ENCODE data around the gene MROH2A. TPM values are rescaled to one million over a fixed set of nuclear protein-coding genes. Genes with fewer than 3 reads are reported as not detected.

MROH2A gene
- total and polyA plus RNA-seq, 9 of the 15 experiments (the other 6 are each of a cell fraction or from before 2014, with no cell fraction given), result 0.03 TPM; not detected in 8

- TF ChIP-seq PML (IDR thresholded peaks at IDR 0.05; ENCODE audit: low read length) (peak; percentile 45; the same call in 1 of the 2 replicates), ZNF696 (CRISPR knock-in tag; conservative IDR thresholded peaks at IDR 0.05) (no peak), ZNF263 (CRISPR knock-in tag; IDR thresholded peaks at IDR 0.05; ENCODE audit: borderline replicate concordance) (no peak), NR2C1 (IDR thresholded peaks at IDR 0.05) (no peak), NR2C1 (tag; IDR thresholded peaks at IDR 0.05) (no peak), ZNF347 (CRISPR knock-in tag; IDR thresholded peaks at IDR 0.05; ENCODE audit: low read depth) (no peak), MCM2 (IDR thresholded peaks at IDR 0.05; ENCODE audit: low read depth) (no peak), ZC3H8 (IDR thresholded peaks at IDR 0.05) (no peak), TBL1XR1 (IDR thresholded peaks at IDR 0.05; ENCODE audit: low read length in 2 of 2) (0 out of 4 replicates have a peak, but pooled peaks of 1 of the 2 experiments have one; percentile 32), ZNF717 (CRISPR knock-in tag; IDR thresholded peaks at IDR 0.05) (no peak), BRD9 (IDR thresholded peaks at IDR 0.05; ENCODE audit: low read depth, partially characterized antibody) (no peak), STAT5A (IDR thresholded peaks at IDR 0.05; ENCODE audit: borderline replicate concordance, low read length) (peak; percentile 47; the same call in 1 of the 2 replicates), ZNF140 (CRISPR knock-in tag; IDR thresholded peaks at IDR 0.05) (no peak), ZNF766 (CRISPR knock-in tag; conservative IDR thresholded peaks at IDR 0.05) (no peak), CGGBP1 (CRISPR knock-in tag; IDR thresholded peaks at IDR 0.05) (no peak), MAZ (CRISPR knock-in tag; conservative IDR thresholded peaks at IDR 0.05 in 1 of 2, IDR thresholded peaks at IDR 0.05 in 1 of 2) (0 out of 4 replicates have a peak, but pooled peaks of 1 of the 2 experiments have one; percentile 47), MTA2 (IDR thresholded peaks at IDR 0.05; ENCODE audit: low read depth) (peak; percentile 26; the same call in 1 of the 2 replicates), DDX20 (tag; IDR thresholded peaks at IDR 0.05; ENCODE audit: low read depth) (no peak)
- TF ChIP-seq, protein P1, sequence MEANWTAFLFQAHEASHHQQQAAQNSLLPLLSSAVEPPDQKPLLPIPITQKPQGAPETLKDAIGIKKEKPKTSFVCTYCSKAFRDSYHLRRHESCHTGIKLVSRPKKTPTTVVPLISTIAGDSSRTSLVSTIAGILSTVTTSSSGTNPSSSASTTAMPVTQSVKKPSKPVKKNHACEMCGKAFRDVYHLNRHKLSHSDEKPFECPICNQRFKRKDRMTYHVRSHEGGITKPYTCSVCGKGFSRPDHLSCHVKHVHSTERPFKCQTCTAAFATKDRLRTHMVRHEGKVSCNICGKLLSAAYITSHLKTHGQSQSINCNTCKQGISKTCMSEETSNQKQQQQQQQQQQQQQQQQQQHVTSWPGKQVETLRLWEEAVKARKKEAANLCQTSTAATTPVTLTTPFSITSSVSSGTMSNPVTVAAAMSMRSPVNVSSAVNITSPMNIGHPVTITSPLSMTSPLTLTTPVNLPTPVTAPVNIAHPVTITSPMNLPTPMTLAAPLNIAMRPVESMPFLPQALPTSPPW (CRISPR knock-in tag; IDR thresholded peaks at IDR 0.05), result no peak; the same call in 1 of the 2 replicates
- TF ChIP-seq, protein P2, sequence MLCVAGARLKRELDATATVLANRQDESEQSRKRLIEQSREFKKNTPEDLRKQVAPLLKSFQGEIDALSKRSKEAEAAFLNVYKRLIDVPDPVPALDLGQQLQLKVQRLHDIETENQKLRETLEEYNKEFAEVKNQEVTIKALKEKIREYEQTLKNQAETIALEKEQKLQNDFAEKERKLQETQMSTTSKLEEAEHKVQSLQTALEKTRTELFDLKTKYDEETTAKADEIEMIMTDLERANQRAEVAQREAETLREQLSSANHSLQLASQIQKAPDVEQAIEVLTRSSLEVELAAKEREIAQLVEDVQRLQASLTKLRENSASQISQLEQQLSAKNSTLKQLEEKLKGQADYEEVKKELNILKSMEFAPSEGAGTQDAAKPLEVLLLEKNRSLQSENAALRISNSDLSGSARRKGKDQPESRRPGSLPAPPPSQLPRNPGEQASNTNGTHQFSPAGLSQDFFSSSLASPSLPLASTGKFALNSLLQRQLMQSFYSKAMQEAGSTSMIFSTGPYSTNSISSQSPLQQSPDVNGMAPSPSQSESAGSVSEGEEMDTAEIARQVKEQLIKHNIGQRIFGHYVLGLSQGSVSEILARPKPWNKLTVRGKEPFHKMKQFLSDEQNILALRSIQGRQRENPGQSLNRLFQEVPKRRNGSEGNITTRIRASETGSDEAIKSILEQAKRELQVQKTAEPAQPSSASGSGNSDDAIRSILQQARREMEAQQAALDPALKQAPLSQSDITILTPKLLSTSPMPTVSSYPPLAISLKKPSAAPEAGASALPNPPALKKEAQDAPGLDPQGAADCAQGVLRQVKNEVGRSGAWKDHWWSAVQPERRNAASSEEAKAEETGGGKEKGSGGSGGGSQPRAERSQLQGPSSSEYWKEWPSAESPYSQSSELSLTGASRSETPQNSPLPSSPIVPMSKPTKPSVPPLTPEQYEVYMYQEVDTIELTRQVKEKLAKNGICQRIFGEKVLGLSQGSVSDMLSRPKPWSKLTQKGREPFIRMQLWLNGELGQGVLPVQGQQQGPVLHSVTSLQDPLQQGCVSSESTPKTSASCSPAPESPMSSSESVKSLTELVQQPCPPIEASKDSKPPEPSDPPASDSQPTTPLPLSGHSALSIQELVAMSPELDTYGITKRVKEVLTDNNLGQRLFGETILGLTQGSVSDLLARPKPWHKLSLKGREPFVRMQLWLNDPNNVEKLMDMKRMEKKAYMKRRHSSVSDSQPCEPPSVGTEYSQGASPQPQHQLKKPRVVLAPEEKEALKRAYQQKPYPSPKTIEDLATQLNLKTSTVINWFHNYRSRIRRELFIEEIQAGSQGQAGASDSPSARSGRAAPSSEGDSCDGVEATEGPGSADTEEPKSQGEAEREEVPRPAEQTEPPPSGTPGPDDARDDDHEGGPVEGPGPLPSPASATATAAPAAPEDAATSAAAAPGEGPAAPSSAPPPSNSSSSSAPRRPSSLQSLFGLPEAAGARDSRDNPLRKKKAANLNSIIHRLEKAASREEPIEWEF (CRISPR knock-in tag; IDR thresholded peaks at IDR 0.05), result no peak
- TF ChIP-seq, protein P3, sequence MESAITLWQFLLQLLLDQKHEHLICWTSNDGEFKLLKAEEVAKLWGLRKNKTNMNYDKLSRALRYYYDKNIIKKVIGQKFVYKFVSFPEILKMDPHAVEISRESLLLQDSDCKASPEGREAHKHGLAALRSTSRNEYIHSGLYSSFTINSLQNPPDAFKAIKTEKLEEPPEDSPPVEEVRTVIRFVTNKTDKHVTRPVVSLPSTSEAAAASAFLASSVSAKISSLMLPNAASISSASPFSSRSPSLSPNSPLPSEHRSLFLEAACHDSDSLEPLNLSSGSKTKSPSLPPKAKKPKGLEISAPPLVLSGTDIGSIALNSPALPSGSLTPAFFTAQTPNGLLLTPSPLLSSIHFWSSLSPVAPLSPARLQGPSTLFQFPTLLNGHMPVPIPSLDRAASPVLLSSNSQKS (CRISPR knock-in tag; IDR thresholded peaks at IDR 0.05), result no peak
Measured at GRCh38 chr2:233854241-233854981, 76.3 kb downstream of the MROH2A start, which contains the start of gene HJURP (continued).
